Measurements from ENCODE around the gene BRSK1.
A peak's percentile ranks its signal among the peaks of the same experiment; 100 is the strongest.

BRSK1 gene

DNA sequence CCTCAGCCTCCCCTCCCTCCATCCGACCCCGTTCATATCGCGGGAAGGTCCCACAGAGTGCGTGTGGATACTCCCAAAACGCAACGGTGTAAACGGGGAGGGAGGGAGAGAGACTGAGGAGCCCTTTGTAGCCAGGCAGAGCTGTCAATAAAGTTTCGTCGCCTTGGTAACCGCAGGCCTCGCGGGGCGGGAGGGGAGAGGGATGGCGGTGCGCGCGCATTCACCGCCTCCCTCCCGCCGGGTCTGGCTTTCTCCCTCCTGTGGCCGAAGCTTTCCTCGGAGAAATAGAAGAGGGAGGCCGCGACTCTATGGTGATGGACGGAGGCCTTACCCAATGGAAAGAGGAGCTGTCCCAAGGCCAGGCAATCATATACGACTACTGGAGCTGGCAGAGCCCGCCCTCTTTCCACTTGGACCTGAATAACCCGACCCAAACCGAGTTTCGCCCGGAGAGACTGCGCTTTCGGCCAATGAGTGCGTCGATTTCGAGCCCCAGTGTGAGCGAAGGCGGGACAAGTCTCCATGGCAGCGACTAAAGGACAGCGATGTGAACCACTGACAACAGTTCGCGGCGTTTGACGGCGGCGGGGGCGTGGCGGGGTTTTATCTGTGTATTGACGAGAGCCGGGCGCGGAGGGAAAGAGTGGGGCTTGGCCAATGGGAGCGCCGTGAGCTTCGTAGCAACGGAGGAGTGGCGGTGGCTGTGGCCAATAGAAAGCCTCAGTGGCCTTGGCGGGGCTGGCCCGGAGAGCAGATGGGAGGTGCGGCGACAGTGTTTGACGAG is 55.5 kb downstream of the BRSK1 start, which contains the start of gene KMT5C:
TSS of gene KMT5C (plus strand) at position 772 of the 784 bp plus-strand sequence. CDS start 2,061 bp downstream, outside the sequence.
- peak; percentile 98 for FAIRE-seq

DNA sequence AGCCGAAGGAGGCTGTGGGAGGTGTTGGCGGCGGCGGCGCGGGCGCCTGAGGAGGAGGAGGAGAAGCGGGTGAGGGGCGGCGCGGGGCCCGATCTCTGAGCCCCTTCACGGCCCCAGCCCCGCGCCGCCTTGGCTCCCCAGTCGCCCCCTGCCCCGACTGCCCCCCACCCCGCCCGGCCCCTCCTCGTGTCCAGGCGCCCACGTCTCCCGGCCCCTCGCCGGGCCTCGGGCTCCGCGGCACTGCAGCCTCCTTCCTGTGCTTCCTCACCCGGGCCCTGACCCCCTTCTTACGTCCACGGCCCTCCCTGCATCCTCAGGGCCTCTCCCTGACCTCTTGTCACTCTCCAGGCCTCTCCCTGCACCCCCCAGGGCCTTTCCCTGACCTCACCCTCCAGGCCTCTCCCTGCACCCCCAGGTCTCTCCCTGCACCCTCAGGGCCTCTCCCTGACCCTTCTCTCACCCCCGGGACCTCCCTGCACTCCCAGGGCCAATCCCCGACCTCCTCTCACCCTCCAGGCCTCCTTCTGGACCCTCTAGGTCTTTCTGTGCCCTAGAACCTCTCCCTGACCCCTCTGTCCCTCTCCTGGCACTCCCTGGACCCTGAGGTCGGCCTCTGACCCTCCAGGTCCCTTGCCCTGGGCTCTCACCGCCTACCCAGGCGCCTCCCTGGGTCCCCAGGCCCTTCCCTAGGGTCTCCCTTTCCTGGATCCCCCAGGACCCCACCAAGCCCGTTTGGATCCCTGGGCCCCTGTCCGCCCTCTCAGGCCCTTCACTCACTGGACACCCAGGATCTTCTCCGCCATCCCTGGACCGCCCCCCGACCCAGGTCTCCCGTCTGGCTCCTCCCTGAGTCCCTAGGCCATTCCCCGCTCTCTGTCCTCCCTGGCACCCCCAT is 56.3 kb downstream of the BRSK1 start:
- no peak for FAIRE-seq

GRCh38 chr19:55340784-55341147 is 57.0 kb downstream of the BRSK1 start:
- FAIRE-seq, result no peak

DNA sequence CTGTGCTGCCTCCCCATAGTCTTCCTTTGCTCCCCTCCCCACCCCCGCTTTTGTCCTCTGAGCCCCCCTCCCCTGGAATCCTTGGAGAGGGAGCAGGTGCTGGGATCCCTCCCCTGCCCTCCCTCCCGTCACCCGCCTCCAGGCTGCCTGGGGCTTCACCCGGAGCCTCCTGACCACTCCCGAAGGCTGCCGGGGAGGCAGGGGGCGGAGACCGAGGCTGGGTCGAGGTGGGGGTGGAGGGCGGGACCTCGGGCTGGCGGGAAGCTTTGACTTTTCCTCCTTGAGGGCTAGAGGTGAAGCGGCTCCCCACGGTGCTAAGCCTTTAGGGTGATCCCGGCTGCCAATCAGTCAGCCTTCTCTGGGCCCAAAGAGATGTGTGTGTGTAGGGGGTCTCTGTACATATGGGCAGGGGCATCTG is 57.4 kb downstream of the BRSK1 start:
- FAIRE-seq, result no peak

- FAIRE-seq, result no peak
These were observed 58.1 kb downstream of the BRSK1 start for GRCh38 chr19:55341595-55342531.

DNA sequence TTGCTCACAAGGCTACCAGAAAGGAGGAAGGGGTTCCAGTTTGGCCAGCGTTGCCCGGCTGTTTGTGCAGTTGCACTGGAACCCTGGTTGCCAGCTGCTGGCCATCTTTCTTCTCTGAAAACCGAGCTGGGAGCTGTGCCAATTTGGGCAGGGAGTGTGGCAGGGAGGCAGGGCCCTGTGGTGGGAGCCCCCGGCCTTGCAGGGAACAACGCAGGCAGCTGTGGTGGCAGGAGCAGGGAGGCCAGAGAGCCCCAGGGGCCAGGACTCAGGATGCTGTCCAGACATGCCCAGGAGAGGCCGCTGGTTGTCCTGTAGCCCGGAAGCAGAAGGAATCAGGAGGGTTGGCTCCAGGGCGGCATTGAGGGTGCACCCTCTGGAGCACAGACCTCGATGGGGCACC is 60.6 kb downstream of the BRSK1 start:
- no peak for FAIRE-seq

GRCh38 chr19:55345101-55345817 is 61.5 kb downstream of the BRSK1 start:
- FAIRE-seq, result no peak

DNA sequence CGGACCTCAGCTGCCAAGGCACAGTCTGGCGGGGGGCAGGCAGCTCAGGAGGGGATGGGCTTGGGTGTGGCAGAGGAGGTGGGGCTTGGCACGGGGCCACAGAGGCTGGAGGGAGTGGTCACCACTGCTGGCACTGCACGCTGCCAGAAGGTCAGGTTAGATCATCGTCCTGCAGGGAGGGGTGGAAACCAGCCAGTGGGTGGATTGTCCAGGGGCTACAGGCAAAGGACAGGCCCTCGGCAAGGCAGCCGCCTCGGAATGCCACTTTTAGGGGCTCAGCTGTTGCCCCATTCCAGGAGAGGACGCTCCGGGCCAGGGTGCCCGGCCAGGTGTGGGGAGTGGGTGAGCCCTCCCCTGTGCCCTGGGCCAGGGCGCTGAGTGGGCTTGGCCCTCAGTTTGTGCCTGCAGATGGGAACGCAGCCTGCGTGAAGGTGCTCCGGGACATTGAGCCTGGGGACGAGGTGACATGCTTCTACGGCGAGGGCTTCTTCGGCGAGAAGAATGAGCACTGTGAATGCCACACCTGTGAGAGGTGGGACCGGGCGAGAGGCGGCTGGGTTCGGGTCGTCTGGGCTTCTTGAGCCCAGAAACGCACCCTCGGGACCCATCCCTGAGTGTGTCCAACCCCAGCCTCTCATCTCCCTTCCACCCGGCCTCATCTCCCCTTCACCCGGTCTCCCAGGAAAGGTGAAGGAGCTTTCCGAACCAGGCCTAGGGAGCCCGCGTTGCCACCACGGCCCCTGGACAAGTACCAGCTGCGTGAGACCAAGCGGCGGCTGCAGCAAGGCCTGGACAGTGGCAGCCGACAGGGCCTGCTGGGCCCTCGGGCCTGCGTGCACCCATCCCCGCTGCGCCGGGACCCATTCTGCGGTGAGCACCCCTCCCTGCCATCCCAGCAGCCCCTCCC is 62.3 kb downstream of the BRSK1 start:
- FAIRE-seq, result no peak

DNA sequence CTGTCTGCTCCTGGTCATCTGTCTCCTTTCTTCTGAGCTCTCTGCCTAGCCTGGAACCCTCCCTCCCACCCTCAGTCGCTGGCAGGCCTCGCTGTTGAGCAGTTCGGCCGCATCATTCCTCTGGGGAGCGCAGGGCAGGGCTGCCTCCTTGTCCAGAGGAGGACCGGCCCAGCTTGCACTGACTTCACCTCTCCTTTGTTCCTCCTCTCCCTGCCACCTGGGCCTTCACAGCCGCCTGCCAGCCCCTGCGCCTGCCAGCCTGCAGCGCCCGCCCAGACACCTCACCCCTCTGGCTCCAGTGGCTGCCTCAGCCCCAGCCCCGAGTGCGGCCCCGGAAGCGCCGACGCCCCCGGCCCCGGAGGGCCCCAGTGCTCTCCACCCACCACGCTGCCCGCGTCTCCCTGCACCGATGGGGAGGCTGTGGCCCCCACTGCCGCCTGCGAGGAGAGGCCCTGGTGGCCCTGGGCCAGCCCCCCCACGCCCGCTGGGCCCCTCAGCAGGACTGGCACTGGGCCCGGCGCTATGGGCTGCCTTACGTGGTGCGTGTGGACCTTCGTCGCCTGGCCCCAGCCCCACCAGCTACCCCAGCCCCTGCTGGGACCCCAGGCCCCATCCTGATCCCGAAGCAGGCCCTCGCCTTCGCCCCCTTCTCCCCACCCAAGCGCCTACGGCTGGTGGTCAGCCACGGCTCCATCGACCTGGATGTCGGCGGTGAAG is 63.1 kb downstream of the BRSK1 start:
- no peak for FAIRE-seq

DNA sequence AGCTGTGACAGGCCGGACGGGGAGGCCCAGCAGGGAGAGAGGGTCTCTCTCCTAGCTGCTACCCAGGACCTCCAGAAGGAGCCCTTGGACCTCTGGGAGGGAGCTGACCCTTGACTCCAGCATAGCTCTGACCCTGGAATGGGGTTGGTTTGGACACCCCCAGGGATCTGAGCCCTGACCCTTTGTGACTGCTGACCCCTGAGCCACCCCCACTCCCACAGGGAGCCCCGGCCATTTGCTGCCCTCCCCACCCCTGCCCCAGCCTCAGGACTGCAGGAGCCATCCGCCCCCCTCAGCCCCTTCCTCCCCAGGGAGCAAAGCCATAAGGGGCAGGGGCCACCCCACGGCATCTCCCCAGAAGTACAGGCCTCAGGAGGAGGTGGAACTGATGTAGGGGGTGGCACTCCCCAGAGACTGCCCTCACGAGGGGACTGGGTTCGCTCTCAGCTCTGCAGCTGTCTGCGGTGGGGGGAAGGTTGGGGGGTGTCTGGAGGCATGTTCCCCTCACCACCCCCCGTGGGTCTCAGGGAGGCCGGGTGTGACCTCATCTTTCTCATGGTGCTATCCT is 63.7 kb downstream of the BRSK1 start:
- no peak for FAIRE-seq

DNA sequence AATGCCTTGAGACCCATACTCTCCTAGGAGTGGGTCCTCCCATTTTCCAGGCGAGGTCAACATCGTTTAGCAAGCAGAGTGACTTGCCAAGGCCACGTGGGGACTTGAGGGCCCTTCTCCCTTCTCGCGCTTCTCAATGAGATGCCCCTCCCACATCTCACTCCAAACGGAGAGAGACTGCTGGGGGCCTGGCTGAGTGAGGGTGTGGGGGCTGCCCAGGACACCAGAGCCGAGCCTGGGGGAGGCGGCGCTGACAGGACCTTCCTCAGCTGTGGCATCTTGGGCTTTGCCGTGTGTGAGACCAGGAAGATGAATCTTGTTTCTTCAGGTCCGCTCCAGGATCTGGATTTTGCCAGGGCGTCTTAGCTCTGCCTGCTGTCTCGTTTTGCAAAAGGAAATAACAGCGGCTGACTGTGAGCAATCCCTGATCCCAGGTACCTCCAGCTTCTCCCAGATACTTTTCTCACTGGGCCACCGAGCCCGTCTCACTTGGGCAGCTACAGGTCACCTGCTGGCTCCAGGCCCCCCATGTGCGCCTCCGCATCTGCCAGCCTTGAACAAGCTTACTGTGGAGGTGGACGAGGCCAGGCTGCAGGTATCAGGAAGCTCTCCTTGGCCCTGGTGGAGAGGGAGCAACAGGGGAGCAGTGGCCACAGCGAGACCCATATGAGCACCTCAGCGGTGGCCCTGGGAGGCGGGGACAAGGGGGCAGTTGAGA is 64.7 kb downstream of the BRSK1 start:
- no peak for FAIRE-seq

DNA sequence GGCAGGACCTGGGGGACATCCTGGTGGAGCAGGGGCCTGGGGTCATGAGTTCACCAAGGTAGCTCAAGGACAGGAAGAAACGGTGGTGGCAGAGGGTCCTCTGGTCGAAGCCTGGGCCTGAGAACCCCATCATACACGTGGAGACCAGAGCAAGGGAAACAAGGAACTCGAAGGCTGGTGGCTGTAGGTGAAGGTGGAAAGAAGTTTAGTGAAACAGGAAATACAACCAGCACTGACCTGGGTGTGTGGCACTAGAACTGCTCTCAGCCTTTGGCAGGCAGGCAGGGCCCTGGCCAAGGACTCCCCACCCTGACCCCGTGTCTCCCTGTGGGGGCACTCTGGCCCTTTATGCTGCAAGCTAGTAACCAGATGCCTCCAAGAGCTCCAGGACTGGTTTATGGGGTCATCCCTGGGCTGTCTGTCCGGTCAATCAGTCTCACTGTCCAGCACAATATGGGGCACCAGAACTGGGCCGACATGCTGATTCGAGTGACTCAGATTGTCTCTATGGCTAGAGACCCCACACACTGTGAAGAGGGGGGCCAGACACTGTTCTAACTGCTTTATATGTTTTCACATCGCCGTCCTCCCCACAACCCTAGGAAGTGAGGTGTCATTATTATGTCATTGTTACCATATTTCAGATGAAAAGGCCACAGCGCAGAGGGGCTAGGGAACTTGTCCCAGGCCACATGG is 67.0 kb downstream of the BRSK1 start:
- FAIRE-seq, result no peak

- FAIRE-seq, result no peak
These were observed 68.2 kb downstream of the BRSK1 start for GRCh38 chr19:55352040-55352439.

- FAIRE-seq, result no peak
These were observed 68.8 kb downstream of the BRSK1 start for GRCh38 chr19:55352549-55353145.

- no peak for FAIRE-seq
These were observed 69.6 kb downstream of the BRSK1 start for GRCh38 chr19:55353356-55353802.

- FAIRE-seq, result no peak
These were observed 70.3 kb downstream of the BRSK1 start for GRCh38 chr19:55353803-55354697.

GRCh38 chr19:55354698-55355212 is 71.0 kb downstream of the BRSK1 start, which contains the start of gene COX6B2:
Gene COX6B2, minus strand, starts transcription at chr19:55354719. Its CDS starts 198 bp downstream, at chr19:55354521.
- FAIRE-seq, result no peak
